Measurements from ENCODE around the gene DUSP5.

DUSP5 gene

GRCh38 chr10:110497438-110498086 lies at the start of gene DUSP5:
DUSP5 (plus strand) TSS chr10:110497907; CDS start chr10:110498122, 215 bp downstream.
- no peaks in the 10 kb centered on the region for H3K36me3 ChIP-seq (ENCODE audit: control insufficient read depth, insufficient read depth, low read length)
- H3K9ac ChIP-seq (ENCODE audit: low read depth, low read length): peak within 1 kb of the TSS; percentile 61
- H3K27me3 ChIP-seq (ENCODE audit: control insufficient read depth, insufficient read depth, low read length): peaks cover 49% of the 10 kb centered on the region
- peak within 1 kb of the TSS; percentile 80 for H3K27ac ChIP-seq (ENCODE audit: low read depth, low read length)
- H3K9me3 ChIP-seq (ENCODE audit: control insufficient read depth, insufficient read depth, low read length): no peaks in the 10 kb centered on the region
- peak within 1 kb of the TSS; percentile 85 for H3K4me3 ChIP-seq (ENCODE audit: low read depth, low read length)
- H3K4me1 ChIP-seq (ENCODE audit: control insufficient read depth, insufficient read depth, low read length): peaks cover 42% of the 10 kb centered on the region

- no peaks in the 10 kb centered on the region for H3K9me3 ChIP-seq (ENCODE audit: control insufficient read depth, insufficient read depth, low read length)
- H3K27me3 ChIP-seq (ENCODE audit: control insufficient read depth, insufficient read depth, low read length): no peaks in the 10 kb centered on the region
- H3K9ac ChIP-seq (ENCODE audit: low read depth, low read length): no peak overlapping the region
- no peaks in the 10 kb centered on the region for H3K4me1 ChIP-seq (ENCODE audit: control insufficient read depth, insufficient read depth, low read length)
- no peaks in the 10 kb centered on the region for H3K36me3 ChIP-seq (ENCODE audit: control insufficient read depth, insufficient read depth, low read length)
- no peak overlapping the region for H3K27ac ChIP-seq (ENCODE audit: low read depth, low read length)
- H3K4me3 ChIP-seq (ENCODE audit: low read depth, low read length): no peak overlapping the region
Measured at GRCh38 chr10:110448682-110449418, 48.9 kb upstream of the DUSP5 start.

- Histone ChIP-seq H3K27me3 (ENCODE audit: control insufficient read depth, insufficient read depth, low read length) (no peaks in the 10 kb centered on the region), H3K4me1 (ENCODE audit: control insufficient read depth, insufficient read depth, low read length) (no peaks in the 10 kb centered on the region), H3K27ac (ENCODE audit: low read depth, low read length) (no peak overlapping the region), H3K9ac (ENCODE audit: low read depth, low read length) (no peak overlapping the region), H3K4me3 (ENCODE audit: low read depth, low read length) (no peak overlapping the region), H3K36me3 (ENCODE audit: control insufficient read depth, insufficient read depth, low read length) (no peaks in the 10 kb centered on the region), H3K9me3 (ENCODE audit: control insufficient read depth, insufficient read depth, low read length) (no peaks in the 10 kb centered on the region)
Measured at GRCh38 chr10:110455446-110455845, 42.3 kb upstream of the DUSP5 start.

- no peak overlapping the region for H3K4me3 ChIP-seq (ENCODE audit: low read depth, low read length)
- H3K9me3 ChIP-seq (ENCODE audit: control insufficient read depth, insufficient read depth, low read length): no peaks in the 10 kb centered on the region
- no peak overlapping the region for H3K9ac ChIP-seq (ENCODE audit: low read depth, low read length)
- H3K36me3 ChIP-seq (ENCODE audit: control insufficient read depth, insufficient read depth, low read length): no peaks in the 10 kb centered on the region
- no peaks in the 10 kb centered on the region for H3K27me3 ChIP-seq (ENCODE audit: control insufficient read depth, insufficient read depth, low read length)
- no peaks in the 10 kb centered on the region for H3K4me1 ChIP-seq (ENCODE audit: control insufficient read depth, insufficient read depth, low read length)
- H3K27ac ChIP-seq (ENCODE audit: low read depth, low read length): no peak overlapping the region
Measured at GRCh38 chr10:110456046-110456445, 41.7 kb upstream of the DUSP5 start.

GRCh38 chr10:110456523-110457091 lies 41.1 kb upstream of the DUSP5 start:
- H3K4me3 ChIP-seq (ENCODE audit: low read depth, low read length): no peak overlapping the region
- H3K27ac ChIP-seq (ENCODE audit: low read depth, low read length): no peak overlapping the region
- H3K9me3 ChIP-seq (ENCODE audit: control insufficient read depth, insufficient read depth, low read length): no peaks in the 10 kb centered on the region
- H3K9ac ChIP-seq (ENCODE audit: low read depth, low read length): no peak overlapping the region
- no peaks in the 10 kb centered on the region for H3K27me3 ChIP-seq (ENCODE audit: control insufficient read depth, insufficient read depth, low read length)
- no peaks in the 10 kb centered on the region for H3K4me1 ChIP-seq (ENCODE audit: control insufficient read depth, insufficient read depth, low read length)
- no peaks in the 10 kb centered on the region for H3K36me3 ChIP-seq (ENCODE audit: control insufficient read depth, insufficient read depth, low read length)

GRCh38 chr10:110457851-110458250 lies 39.9 kb upstream of the DUSP5 start:
- Histone ChIP-seq H3K27ac (ENCODE audit: low read depth, low read length) (no peak overlapping the region), H3K27me3 (ENCODE audit: control insufficient read depth, insufficient read depth, low read length) (no peaks in the 10 kb centered on the region), H3K4me1 (ENCODE audit: control insufficient read depth, insufficient read depth, low read length) (no peaks in the 10 kb centered on the region), H3K36me3 (ENCODE audit: control insufficient read depth, insufficient read depth, low read length) (no peaks in the 10 kb centered on the region), H3K4me3 (ENCODE audit: low read depth, low read length) (no peak overlapping the region), H3K9me3 (ENCODE audit: control insufficient read depth, insufficient read depth, low read length) (no peaks in the 10 kb centered on the region), H3K9ac (ENCODE audit: low read depth, low read length) (no peak overlapping the region)

- Histone ChIP-seq H3K4me1 (ENCODE audit: control insufficient read depth, insufficient read depth, low read length) (no peaks in the 10 kb centered on the region), H3K27ac (ENCODE audit: low read depth, low read length) (no peak overlapping the region), H3K9me3 (ENCODE audit: control insufficient read depth, insufficient read depth, low read length) (no peaks in the 10 kb centered on the region), H3K4me3 (ENCODE audit: low read depth, low read length) (no peak overlapping the region), H3K27me3 (ENCODE audit: control insufficient read depth, insufficient read depth, low read length) (no peaks in the 10 kb centered on the region), H3K36me3 (ENCODE audit: control insufficient read depth, insufficient read depth, low read length) (no peaks in the 10 kb centered on the region), H3K9ac (ENCODE audit: low read depth, low read length) (no peak overlapping the region)
Measured at GRCh38 chr10:110458266-110458920, 39.3 kb upstream of the DUSP5 start.

GRCh38 chr10:110459600-110459999 lies 38.1 kb upstream of the DUSP5 start:
- no peaks in the 10 kb centered on the region for H3K4me1 ChIP-seq (ENCODE audit: control insufficient read depth, insufficient read depth, low read length)
- H3K9ac ChIP-seq (ENCODE audit: low read depth, low read length): no peak overlapping the region
- no peak overlapping the region for H3K27ac ChIP-seq (ENCODE audit: low read depth, low read length)
- H3K36me3 ChIP-seq (ENCODE audit: control insufficient read depth, insufficient read depth, low read length): no peaks in the 10 kb centered on the region
- no peak overlapping the region for H3K4me3 ChIP-seq (ENCODE audit: low read depth, low read length)
- no peaks in the 10 kb centered on the region for H3K27me3 ChIP-seq (ENCODE audit: control insufficient read depth, insufficient read depth, low read length)
- H3K9me3 ChIP-seq (ENCODE audit: control insufficient read depth, insufficient read depth, low read length): no peaks in the 10 kb centered on the region

- no peaks in the 10 kb centered on the region for H3K27me3 ChIP-seq (ENCODE audit: control insufficient read depth, insufficient read depth, low read length)
- no peak overlapping the region for H3K4me3 ChIP-seq (ENCODE audit: low read depth, low read length)
- H3K27ac ChIP-seq (ENCODE audit: low read depth, low read length): no peak overlapping the region
- H3K36me3 ChIP-seq (ENCODE audit: control insufficient read depth, insufficient read depth, low read length): no peaks in the 10 kb centered on the region
- H3K4me1 ChIP-seq (ENCODE audit: control insufficient read depth, insufficient read depth, low read length): no peaks in the 10 kb centered on the region
- no peak overlapping the region for H3K9ac ChIP-seq (ENCODE audit: low read depth, low read length)
- no peaks in the 10 kb centered on the region for H3K9me3 ChIP-seq (ENCODE audit: control insufficient read depth, insufficient read depth, low read length)
Measured at GRCh38 chr10:110460111-110460809, 37.4 kb upstream of the DUSP5 start.

GRCh38 chr10:110461088-110461487 lies 36.6 kb upstream of the DUSP5 start:
- Histone ChIP-seq H3K9ac (ENCODE audit: low read depth, low read length) (no peak overlapping the region), H3K4me1 (ENCODE audit: control insufficient read depth, insufficient read depth, low read length) (no peaks in the 10 kb centered on the region), H3K36me3 (ENCODE audit: control insufficient read depth, insufficient read depth, low read length) (no peaks in the 10 kb centered on the region), H3K4me3 (ENCODE audit: low read depth, low read length) (no peak overlapping the region), H3K27ac (ENCODE audit: low read depth, low read length) (no peak overlapping the region), H3K9me3 (ENCODE audit: control insufficient read depth, insufficient read depth, low read length) (no peaks in the 10 kb centered on the region), H3K27me3 (ENCODE audit: control insufficient read depth, insufficient read depth, low read length) (no peaks in the 10 kb centered on the region)

Measured in HUES48 (cell line).